IPS DF 6.9 (cell line): ENCODE measurements around the gene LBX1.
"Not testable (repeated sequence)": the region's sequence is repeated elsewhere in the genome, so short reads cannot be mapped to it uniquely, and the experiment has no call there.

ENCODE experiments used
- DNase-seq: peaks from one replicate; pipeline ENCODE4 v3.0.0-alpha.2; 2013; ENCODE audit warnings: low read depth, low spot score
- H3K27ac ChIP-seq: one replicate; pipeline ENCODE4 v1.5.1; 2013; ENCODE audit warnings: low read length, control low read depth
- H3K27me3 ChIP-seq: 2 replicates; pipeline ENCODE4 v1.6.1; 2013; ENCODE audit warnings: mild to moderate bottlenecking, low read length; ENCODE audit not compliant: control insufficient read depth, insufficient read depth
- H3K36me3 ChIP-seq: 2 replicates; pipeline ENCODE4 v1.6.1; 2013; ENCODE audit warnings: low read length; ENCODE audit not compliant: control insufficient read depth, insufficient read depth
- H3K4me1 ChIP-seq: 2 replicates; pipeline ENCODE4 v1.6.1; 2013; ENCODE audit warnings: low read length; ENCODE audit not compliant: control insufficient read depth, insufficient read depth
- H3K4me3 ChIP-seq: 2 replicates; pipeline ENCODE4 v1.5.1; 2013; ENCODE audit warnings: mild to moderate bottlenecking, low read length
- H3K9me3 ChIP-seq: 2 replicates; pipeline ENCODE4 v1.6.1; 2013; ENCODE audit warnings: low read length, inconsistent platforms; ENCODE audit not compliant: control insufficient read depth, insufficient read depth
- WGBS: extraction: QIAGEN DNeasy Blood & Tissue Kit; methylation state at CpG from one replicate; pipeline ENCODE4 v1.1.7; 2013; ENCODE audit warnings: mixed read lengths, missing lambda C conversion rate; ENCODE audit not compliant: insufficient read length, insufficient coverage; 5-methylcytosine and 5-hydroxymethylcytosine counted together

The LBX1 gene

GRCh38 chr10:101198326-101198977 is 30.8 kb downstream of the LBX1 start:
- H3K36me3 ChIP-seq, H3K4me1 ChIP-seq, H3K4me3 ChIP-seq, H3K9me3 ChIP-seq, H3K27ac ChIP-seq, H3K27me3 ChIP-seq, DNase-seq: not testable (repeated sequence)
- no CpG with 5 or more reads among the region's 8 CpGs for WGBS

GRCh38 chr10:101195921-101196320 is 33.3 kb downstream of the LBX1 start:
- Histone ChIP-seq H3K27ac (no peak overlapping the region), H3K4me1 (no peaks in the 10 kb centered on the region), H3K27me3 (no peaks in the 10 kb centered on the region), H3K36me3 (no peaks in the 10 kb centered on the region), H3K9me3 (no peaks in the 10 kb centered on the region), H3K4me3 (no peak overlapping the region)
- no CpG with 5 or more reads among the region's 5 CpGs for WGBS
- no peak for DNase-seq

GRCh38 chr10:101189461-101190401 is 39.5 kb downstream of the LBX1 start:
- WGBS: no CpG with 5 or more reads among the region's 12 CpGs
- Histone ChIP-seq H3K36me3 (no peaks in the 10 kb centered on the region), H3K27ac (no peak overlapping the region), H3K27me3 (no peaks in the 10 kb centered on the region), H3K9me3 (no peaks in the 10 kb centered on the region), H3K4me1 (peaks cover 5% of the 10 kb centered on the region), H3K4me3 (no peak overlapping the region)
- peak; percentile 25 for DNase-seq

GRCh38 chr10:101188942-101189341 is 40.3 kb downstream of the LBX1 start:
- Histone ChIP-seq H3K9me3 (no peaks in the 10 kb centered on the region), H3K36me3 (no peaks in the 10 kb centered on the region), H3K4me3 (no peak overlapping the region), H3K4me1 (peaks cover 5% of the 10 kb centered on the region), H3K27ac (no peak overlapping the region), H3K27me3 (no peaks in the 10 kb centered on the region)
- DNase-seq: no peak
- WGBS: no CpG with 5 or more reads among the region's 4 CpGs

DNA sequence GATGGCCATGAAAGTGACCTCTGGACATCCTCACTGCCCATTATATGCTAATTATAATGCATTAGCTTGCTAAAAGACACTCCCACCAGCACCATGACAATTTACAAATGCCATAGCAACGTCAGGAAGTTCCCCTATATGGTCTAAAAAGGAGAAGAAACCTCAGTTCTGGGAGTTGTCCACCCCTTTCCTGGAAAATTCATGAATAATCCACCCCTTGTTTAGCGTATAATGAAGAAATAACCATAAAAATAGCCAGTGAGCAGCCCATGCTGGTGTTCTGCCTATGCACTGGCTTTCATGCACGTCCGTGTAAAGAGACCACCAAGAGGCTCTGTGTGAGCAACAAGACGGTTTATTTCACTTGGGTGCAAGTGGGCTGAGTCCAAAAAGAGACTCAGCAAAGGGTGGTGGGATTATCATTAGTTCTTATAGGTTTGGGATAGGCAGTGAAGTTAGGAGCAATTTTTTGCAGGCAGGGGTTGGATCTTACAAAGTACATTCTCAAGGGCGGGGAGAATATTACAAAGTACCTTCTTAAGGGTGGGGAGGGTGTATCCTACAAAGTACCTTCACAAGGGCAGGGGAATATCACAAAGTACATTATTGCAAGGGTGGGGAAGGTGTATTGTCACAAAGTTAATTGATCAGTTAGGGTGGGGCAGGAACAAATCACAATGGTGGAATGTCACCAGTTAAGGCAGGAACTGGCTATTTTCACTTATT is 45.6 kb downstream of the LBX1 start:
- WGBS: no CpG with 5 or more reads among the region's 6 CpGs
- peaks cover 5% of the 10 kb centered on the region for H3K4me1 ChIP-seq
- H3K36me3 ChIP-seq: no peaks in the 10 kb centered on the region
- H3K27me3 ChIP-seq: no peaks in the 10 kb centered on the region
- no peak for DNase-seq
- H3K4me3 ChIP-seq: no peak overlapping the region
- no peaks in the 10 kb centered on the region for H3K9me3 ChIP-seq
- no peak overlapping the region for H3K27ac ChIP-seq

DNA sequence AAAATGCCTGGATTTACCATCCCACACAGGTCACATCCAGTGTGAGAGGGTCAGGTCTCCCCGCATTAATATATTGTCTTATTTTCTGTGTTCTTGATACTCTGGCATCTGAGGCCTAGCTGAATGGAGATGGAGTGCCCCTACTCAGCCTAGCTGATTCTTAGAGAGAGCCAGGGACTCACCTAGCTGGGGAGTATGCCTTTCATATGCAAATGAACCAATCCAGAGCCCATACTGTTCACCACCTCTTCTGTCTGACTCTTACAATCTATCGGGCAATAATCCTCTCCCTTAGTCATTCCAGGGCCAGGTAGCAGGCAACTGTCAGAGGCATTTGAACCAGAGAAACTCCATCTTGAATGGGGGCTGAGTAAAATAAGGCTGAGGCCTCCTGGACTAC is 46.3 kb downstream of the LBX1 start:
- H3K27me3 ChIP-seq: no peaks in the 10 kb centered on the region
- no peaks in the 10 kb centered on the region for H3K36me3 ChIP-seq
- no peaks in the 10 kb centered on the region for H3K9me3 ChIP-seq
- DNase-seq: no peak
- no peak overlapping the region for H3K27ac ChIP-seq
- H3K4me1 ChIP-seq: peaks cover 5% of the 10 kb centered on the region
- no CpG with 5 or more reads among the region's 2 CpGs for WGBS
- H3K4me3 ChIP-seq: no peak overlapping the region
